K562 (cell line): ENCODE data around the gene GLI3. TPM values are rescaled to one million over a fixed set of nuclear protein-coding genes. Genes with fewer than 3 reads are reported as not detected.

Source experiments
- ATAC-seq: fragments of 200-7000 bp; cut with Tn5 transposase; 3 replicates; pipeline ENCODE4 v1.9.1; 2020; ENCODE audit warnings: moderate library complexity
- BruUV-seq: library from RNA; stranded (reverse); fragments of 400-500 nt; replicated peaks from 2 replicates; lab custom pipeline; 2021; lab: Mats Ljungman, UMichigan
- CTCF ChIA-PET: fragments of 300-600 bp; formaldehyde crosslinking; extraction: SDS; loops from one replicate; lab custom pipeline; 2021; ENCODE audit warnings: low intra/inter-chr PET ratio; lab: Yijun Ruan, JAX
- POLR2A ChIA-PET: fragments of 300-600, 350-650 bp; sonication (Branson Sonifier 250); formaldehyde crosslinking; extraction: SDS; loops from one replicate; lab custom pipeline; 2021; ENCODE audit warnings: antibody characterized with exemption, inconsistent platforms; lab: Yijun Ruan, JAX
- DNase-seq, 4 experiments: peaks; one replicate each; pipeline versions ENCODE4 v3.0.0 to v3.0.0-alpha.2; 2011 to 2018; ENCODE audit warnings: low spot score in 3 of 4, mixed read lengths in 3 of 4; ENCODE audit errors: extremely low read depth in 1 of 4
- FAIRE-seq: peaks from 2 replicates; lab custom pipeline; 2011; peaks lifted over from hg19 to GRCh38; lab: Jason Lieb, UNC
- H2AFZ ChIP-seq: 2 replicates; pipeline ENCODE4 v1.6.0; 2011; ENCODE audit warnings: low read depth, low read length, control low read depth, inconsistent platforms
- H3K27ac ChIP-seq: fragments of 200-600 bp; 3 replicates; pipeline ENCODE4 v1.8.0; 2011; ENCODE audit warnings: low read depth, mild to moderate bottlenecking, control low read depth, inconsistent platforms, low read length, moderate library complexity, mixed read lengths; ENCODE audit errors: extremely low read depth
- H3K27me3 ChIP-seq, 2 experiments: fragments of 300-600 bp in 1 of 2; 2 replicates in 1 of 2; 3 replicates in 1 of 2; pipeline versions ENCODE4 v1.6.0 to v1.8.0; 2011; ENCODE audit warnings: inconsistent platforms in 2 of 2, low read length in 2 of 2, mild to moderate bottlenecking in 1 of 2, mixed read lengths in 1 of 2, moderate library complexity in 1 of 2; ENCODE audit not compliant: control insufficient read depth in 2 of 2, insufficient read depth in 2 of 2
- H3K36me3 ChIP-seq: fragments of 300-600 bp; 3 replicates; pipeline ENCODE4 v1.8.0; 2011; ENCODE audit warnings: mild to moderate bottlenecking, low read length, inconsistent platforms; ENCODE audit not compliant: control insufficient read depth, insufficient read depth
- H3K4me1 ChIP-seq, 2 experiments: fragments of 200-600 bp in 1 of 2; replicated peaks in 1 of 2; 2 replicates in 1 of 2; 3 replicates in 1 of 2; pipeline versions ENCODE4 v1.5.1 to v1.8.0; 2011; ENCODE audit warnings: inconsistent platforms in 2 of 2, low read length in 2 of 2, mild to moderate bottlenecking in 1 of 2, mixed read lengths in 1 of 2, moderate library complexity in 1 of 2; ENCODE audit not compliant: control insufficient read depth in 2 of 2, insufficient read depth in 2 of 2
- H3K4me2 ChIP-seq: 2 replicates; pipeline ENCODE4 v1.6.1; 2011; ENCODE audit warnings: low read length, control low read depth, inconsistent platforms, mixed read lengths; ENCODE audit not compliant: insufficient read depth
- H3K4me3 ChIP-seq: fragments of 200-600 bp; sonication (generic), shearing (Covaris generic); 2 replicates; pipeline ENCODE4 v1.5.1; 2016; ENCODE audit warnings: control low read depth, inconsistent platforms
- H3K79me2 ChIP-seq: fragments of 200-600 bp; 3 replicates; pipeline ENCODE4 v1.8.0; 2011; ENCODE audit warnings: low read length, inconsistent platforms; ENCODE audit not compliant: control insufficient read depth, insufficient read depth
- H3K9ac ChIP-seq, 2 experiments: 2 replicates each; pipeline versions ENCODE4 v1.6.0 to v1.6.1; 2011; ENCODE audit warnings: low read depth in 2 of 2, low read length in 2 of 2, control low read depth in 1 of 2, inconsistent platforms in 1 of 2, mild to moderate bottlenecking in 1 of 2, mixed read lengths in 1 of 2; ENCODE audit not compliant: insufficient read depth in 1 of 2
- H3K9me1 ChIP-seq: one replicate; pipeline ENCODE4 v1.6.0; 2011; ENCODE audit warnings: inconsistent platforms, mild to moderate bottlenecking, low read length, moderate library complexity; ENCODE audit not compliant: control insufficient read depth, insufficient read depth
- H3K9me3 ChIP-seq: replicated peaks from 2 replicates; pipeline ENCODE4 v1.5.1; 2011; ENCODE audit warnings: low read depth, low read length, inconsistent platforms; ENCODE audit not compliant: control insufficient read depth, insufficient read depth
- H4K20me1 ChIP-seq: replicated peaks from 2 replicates; pipeline ENCODE4 v1.6.1; 2011; ENCODE audit warnings: low read length, inconsistent platforms, mixed read lengths; ENCODE audit not compliant: control insufficient read depth, insufficient read depth
- PHB2 ChIP-seq: fragments of 450-650 bp; IDR thresholded peaks from 2 replicates; pipeline ENCODE4 v1.6.1; 2017; ENCODE audit warnings: low read depth
- PTBP1 ChIP-seq: fragments of 200-400 bp; formaldehyde crosslinking; IDR thresholded peaks from 2 replicates; pipeline ENCODE4 v1.6.1; 2017; ENCODE audit warnings: low read depth, low read length
- RAD21 ChIP-seq, 2 experiments: fragments of 250-450 bp in 1 of 2; fragments of 450-650 bp in 1 of 2; sonication (Bioruptor Pico) in 1 of 2; formaldehyde crosslinking in 1 of 2; IDR thresholded peaks in 1 of 2; conservative IDR thresholded peaks in 1 of 2; 2 replicates each; pipeline versions ENCODE4 v1.4.0 to v1.8.0; 2020 to 2022; ENCODE audit warnings: mild to moderate bottlenecking in 2 of 2, moderate library complexity in 1 of 2
- RNF2 ChIP-seq: sonication (generic); IDR thresholded peaks from 2 replicates; pipeline ENCODE4 v1.6.1; 2016
- WGBS: fragments of 100-300 bp; shearing (Covaris generic); methylation state at CpG from one replicate; pipeline ENCODE4 v1.1.6; 2016; ENCODE audit warnings: low coverage, mixed read lengths; ENCODE audit not compliant: insufficient coverage; ENCODE audit errors: missing lambda C conversion rate; 5-methylcytosine and 5-hydroxymethylcytosine counted together
- in situ Hi-C: fragments of 300-500 bp; cut with MboI; formaldehyde crosslinking; loops from 4 replicates; pipeline ENCODE4 v1.15.0; 2018; ENCODE audit warnings: inconsistent platforms, mixed read lengths
- intact Hi-C: fragments of 100-400 bp; cut with micrococcal nuclease; formaldehyde crosslinking; loops from 2 replicates; pipeline ENCODE4 v1.14.2; 2022
- polyA plus RNA-seq, 8 experiments: library from polyadenylated mRNA; depleted of rRNA in 4 of 8; stranded (reverse) in 5 of 8; unstranded in 3 of 8; fragments of >200 nt; fragmentation: Nextera tagmentation in 2 of 8; fragmentation: Illumina TruSeq in 1 of 8; extraction: Ambion mirVana in 2 of 8; extraction: Trizol in 1 of 8; gene quantifications; 2 replicates each; pipeline versions ENCODE4 v1.2.1 to v1.2.3, GENCODE V29; 2011 to 2014; ENCODE audit warnings: inconsistent platforms in 1 of 8, missing spikeins in 1 of 8
- total RNA-seq, 7 experiments: library from RNA; depleted of rRNA in 6 of 7; stranded (reverse); fragments of >200 nt in 6 of 7; fragmentation: Illumina TruSeq in 2 of 7; extraction: Trizol in 2 of 7; gene quantifications; 2 replicates each; pipeline versions ENCODE4 v1.2.1 to v1.2.3, GENCODE V29; 2011 to 2021; ENCODE audit warnings: low replicate concordance in 1 of 7
- TF ChIP-seq, protein P1 (sequence below): fragments of 250-450 bp; sonication (Bioruptor Pico); IDR thresholded peaks from 2 replicates; pipeline ENCODE4 v1.4.0; 2020; ENCODE audit warnings: mild to moderate bottlenecking
- TF ChIP-seq, protein P2 (sequence below), 3 experiments: fragments of 200-800 bp in 1 of 3; sonication (Bioruptor generic) in 1 of 3; sonication (generic) in 1 of 3; formaldehyde crosslinking in 1 of 3; IDR thresholded peaks; 2 replicates each; pipeline versions ENCODE4 v1.6.1 to v1.8.0; 2016 to 2022; ENCODE audit warnings: mild to moderate bottlenecking in 2 of 3, missing compliant biosample characterization in 2 of 3, missing genetic modification characterization in 2 of 3, missing genetic modification reagents in 1 of 3

GLI3 gene
- total and polyA plus RNA-seq, 9 of the 15 experiments (the other 6 are each of a cell fraction or from before 2014, with no cell fraction given) = 0.01 to 0.18 (median 0.07) TPM; not detected in 6

DNA sequence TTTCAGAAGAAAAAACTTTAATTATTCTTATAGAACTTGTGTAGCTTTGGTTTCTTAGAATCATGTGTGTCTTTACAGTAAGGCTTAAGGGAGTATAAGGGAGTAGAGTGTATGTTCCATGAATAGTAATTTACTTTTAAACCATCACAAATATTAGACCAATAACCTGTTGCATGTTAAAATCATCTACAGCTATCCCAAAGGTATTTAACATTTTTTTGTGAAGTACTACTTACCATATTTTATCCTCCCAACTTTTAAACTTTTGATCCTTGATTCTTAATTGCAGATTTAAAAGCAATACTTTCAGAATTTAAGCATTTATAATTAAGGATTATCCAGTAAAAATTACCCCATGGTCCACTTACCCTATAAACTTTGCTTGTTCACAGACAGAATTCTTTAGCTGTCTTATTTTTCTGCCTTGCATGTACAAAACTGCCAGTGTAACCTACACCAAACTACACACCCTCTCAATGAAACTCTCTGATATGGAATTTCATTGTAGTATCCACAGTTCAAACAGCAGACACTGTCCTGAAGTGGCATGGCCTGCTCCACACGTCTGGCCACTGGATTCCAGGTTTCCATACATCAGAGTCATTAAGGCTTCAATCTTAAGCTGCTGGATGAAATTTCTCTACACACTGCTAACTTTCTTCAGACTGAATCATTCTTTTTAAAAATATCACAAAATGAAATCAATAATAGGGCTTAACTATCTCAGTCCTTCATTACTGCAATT is 5.8 kb downstream of the GLI3 start:
- Histone ChIP-seq H3K79me2 (no peaks in the 10 kb centered on the region), H4K20me1 (no peaks in the 10 kb centered on the region), H3K27me3 (peaks cover 7 to 16% of the 10 kb centered on the region in 2 experiments; a peak in 4 of 5 replicates), H3K4me1 (peaks cover 0 to 5% of the 10 kb centered on the region in 2 experiments; a peak in 1 of 5 replicates), H3K9me1 (no peaks in the 10 kb centered on the region), H3K27ac (no peak overlapping the region), H2AFZ (no peak overlapping the region), H3K36me3 (no peaks in the 10 kb centered on the region), H3K4me3 (no peak overlapping the region), H3K4me2 (no peak overlapping the region), H3K9ac (no peak overlapping the region), H3K9me3 (no peaks in the 10 kb centered on the region)
- TF ChIP-seq RAD21 (CRISPR knock-in tag; conservative IDR thresholded peaks at IDR 0.05 in 1 of 2, IDR thresholded peaks at IDR 0.05 in 1 of 2) (no peak), PTBP1 (no peak), RNF2 (no peak), PHB2 (no peak)
- TF ChIP-seq, protein P1, sequence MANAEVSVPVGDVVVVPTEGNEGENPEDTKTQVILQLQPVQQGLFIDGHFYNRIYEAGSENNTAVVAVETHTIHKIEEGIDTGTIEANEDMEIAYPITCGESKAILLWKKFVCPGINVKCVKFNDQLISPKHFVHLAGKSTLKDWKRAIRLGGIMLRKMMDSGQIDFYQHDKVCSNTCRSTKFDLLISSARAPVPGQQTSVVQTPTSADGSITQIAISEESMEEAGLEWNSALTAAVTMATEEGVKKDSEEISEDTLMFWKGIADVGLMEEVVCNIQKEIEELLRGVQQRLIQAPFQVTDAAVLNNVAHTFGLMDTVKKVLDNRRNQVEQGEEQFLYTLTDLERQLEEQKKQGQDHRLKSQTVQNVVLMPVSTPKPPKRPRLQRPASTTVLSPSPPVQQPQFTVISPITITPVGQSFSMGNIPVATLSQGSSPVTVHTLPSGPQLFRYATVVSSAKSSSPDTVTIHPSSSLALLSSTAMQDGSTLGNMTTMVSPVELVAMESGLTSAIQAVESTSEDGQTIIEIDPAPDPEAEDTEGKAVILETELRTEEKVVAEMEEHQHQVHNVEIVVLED = no peak
- TF ChIP-seq, protein P2, sequence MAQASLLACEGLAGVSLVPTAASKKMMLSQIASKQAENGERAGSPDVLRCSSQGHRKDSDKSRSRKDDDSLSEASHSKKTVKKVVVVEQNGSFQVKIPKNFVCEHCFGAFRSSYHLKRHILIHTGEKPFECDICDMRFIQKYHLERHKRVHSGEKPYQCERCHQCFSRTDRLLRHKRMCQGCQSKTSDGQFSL (CRISPR knock-in tag; IDR thresholded peaks at IDR 0.05) = no peak
- TF ChIP-seq, protein P2 (tag; IDR thresholded peaks at IDR 0.05) = no peak
- intact Hi-C loops = no loop called here
- FAIRE-seq (no peak), DNase-seq (no peak), ATAC-seq (no peak)
- no TSS peak for BruUV-seq
- 0% methylated on average over 1 of the region's 1 CpG for WGBS
- in situ Hi-C loops = no loop called here
- POLR2A ChIA-PET = interaction anchor here (0.6 to 1.3 kb wide), 3 partner anchors 10 to 426 kb away, joined by 3 to 6 read pairs (median 3); no protein-coding TSS in a partner anchor
- CTCF ChIA-PET = no interaction called here
